NCI-H2196 (cell line): ENCODE measurements around the gene RNASEH1.
"Not testable (repeated sequence)": the region's sequence is repeated elsewhere in the genome, so short reads cannot be mapped to it uniquely, and the experiment has no call there.

Experiments used
- DNase-seq: peaks from one replicate; lab custom pipeline; 2025; ENCODE audit not compliant: unreplicated experiment; lab: John Stamatoyannopoulos, UW

Gene RNASEH1

DNA sequence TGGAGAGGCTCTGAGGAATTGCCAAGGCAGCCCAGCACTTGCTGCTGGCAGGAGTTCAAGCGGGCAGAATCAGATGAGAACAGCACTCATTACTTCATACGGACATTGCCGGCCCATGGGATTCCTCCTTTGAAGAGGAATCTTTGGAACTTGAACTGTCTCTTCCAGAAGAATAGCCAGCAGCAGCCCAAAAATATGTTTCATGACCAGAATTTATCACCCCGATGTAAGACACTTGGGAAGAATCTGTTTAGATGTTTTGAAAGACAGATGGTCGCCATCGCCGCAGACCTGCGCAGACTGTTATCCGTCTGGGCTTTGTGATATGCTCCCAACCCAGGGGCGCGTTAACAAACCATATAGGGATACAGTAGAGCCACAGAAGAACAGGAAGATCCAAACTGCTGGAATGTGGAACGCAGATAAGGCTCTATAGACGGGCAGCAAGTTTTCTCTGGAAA, 35.1 kb downstream of the RNASEH1 start:
- no peak for DNase-seq

- DNase-seq, result no peak
Observed at GRCh38 chr2:3520591-3520990, 37.5 kb downstream of the RNASEH1 start.

DNA sequence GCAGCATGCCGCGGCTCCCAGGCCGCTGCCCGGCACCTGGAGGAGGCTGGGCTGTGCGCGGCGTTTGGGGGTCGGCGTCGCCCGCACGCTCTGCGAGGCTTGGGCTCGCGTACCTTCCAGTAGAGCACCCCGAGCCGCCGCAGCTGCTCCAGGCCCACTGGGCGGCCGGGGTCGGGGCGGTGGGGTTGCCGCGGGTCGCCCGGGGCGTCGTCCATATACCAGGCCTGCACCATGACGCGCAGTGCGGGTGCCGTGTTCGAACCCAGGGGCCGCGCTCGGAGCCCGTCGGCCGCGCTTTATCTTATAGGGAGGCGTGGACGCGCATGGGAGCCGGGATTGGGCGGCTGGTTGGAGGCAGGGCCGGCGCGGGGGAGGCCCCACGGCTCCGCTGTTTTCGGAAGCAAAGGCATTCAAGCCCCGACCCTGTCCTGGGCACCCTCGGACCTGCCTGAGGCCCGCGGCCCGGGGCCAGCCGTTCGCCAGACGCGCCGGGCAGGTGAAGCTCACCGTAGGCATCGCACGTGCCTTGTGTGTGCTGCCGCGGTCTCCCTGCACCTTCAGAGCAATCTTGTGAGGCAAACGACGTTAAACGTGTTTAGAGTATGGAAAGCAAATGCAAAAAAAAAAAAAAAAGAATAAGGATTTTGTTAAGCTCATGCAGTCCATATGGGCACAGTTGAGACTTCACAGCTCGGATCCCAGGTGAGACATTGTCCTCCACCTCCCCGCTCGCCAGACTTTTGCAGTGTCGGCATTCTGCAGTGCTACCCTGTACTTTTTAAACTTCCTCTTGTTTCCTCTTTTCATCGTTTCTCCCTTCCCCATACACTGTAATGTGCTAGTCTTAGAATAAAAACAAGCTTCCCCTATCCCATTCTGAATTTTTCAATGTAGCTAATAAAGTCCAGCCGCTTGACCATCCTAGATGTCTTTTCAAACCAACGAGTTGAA, 38.6 kb downstream of the RNASEH1 start, which contains the start of gene ADI1:
Gene ADI1, minus strand, starts transcription at position 277 of the 951 bp plus-strand sequence. Its CDS starts 44 bp downstream, at position 233.
- DNase-seq, result peak; percentile 72

DNA sequence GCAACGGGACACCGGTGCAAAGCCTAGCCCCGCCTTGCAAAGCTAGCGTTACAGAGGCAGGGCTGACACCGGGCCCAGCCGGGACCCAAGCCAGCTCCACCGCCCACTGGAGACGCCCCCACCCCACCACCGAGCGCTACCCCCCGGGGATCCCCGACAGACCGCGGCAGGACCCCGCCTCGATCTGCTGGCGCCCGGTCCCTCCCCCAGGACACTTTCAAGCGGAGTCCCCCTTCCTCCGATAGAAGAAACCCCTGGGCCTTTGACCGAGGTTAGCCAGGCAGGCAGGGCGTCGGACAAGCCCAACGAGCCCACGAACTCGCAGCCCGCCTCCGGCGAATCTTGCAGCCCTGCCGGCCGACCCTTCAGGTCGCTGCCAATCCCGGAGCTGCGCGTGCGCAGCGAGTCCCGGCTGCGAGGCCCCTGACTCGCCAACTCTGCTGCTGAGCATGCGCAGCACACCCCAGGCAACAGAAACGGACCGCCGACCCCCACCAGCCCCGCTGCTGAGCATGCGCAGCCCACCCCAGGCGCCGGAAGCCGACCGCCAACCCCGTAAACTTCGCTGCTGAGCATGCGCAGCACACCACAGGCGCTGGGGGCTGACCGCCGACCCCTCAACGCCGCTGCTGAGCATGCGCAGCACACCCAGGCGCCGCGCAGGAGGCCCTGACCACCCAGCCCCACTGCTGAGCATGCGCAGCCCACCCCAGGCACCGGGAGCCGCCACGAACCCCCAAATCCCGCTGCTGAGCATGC, 39.5 kb downstream of the RNASEH1 start:
- peak; percentile 98 for DNase-seq

- DNase-seq, result no peak
Observed at GRCh38 chr2:3517948-3518495, 40.1 kb downstream of the RNASEH1 start.

GRCh38 chr2:3516831-3517230, 41.3 kb downstream of the RNASEH1 start:
- DNase-seq, result no peak

DNA sequence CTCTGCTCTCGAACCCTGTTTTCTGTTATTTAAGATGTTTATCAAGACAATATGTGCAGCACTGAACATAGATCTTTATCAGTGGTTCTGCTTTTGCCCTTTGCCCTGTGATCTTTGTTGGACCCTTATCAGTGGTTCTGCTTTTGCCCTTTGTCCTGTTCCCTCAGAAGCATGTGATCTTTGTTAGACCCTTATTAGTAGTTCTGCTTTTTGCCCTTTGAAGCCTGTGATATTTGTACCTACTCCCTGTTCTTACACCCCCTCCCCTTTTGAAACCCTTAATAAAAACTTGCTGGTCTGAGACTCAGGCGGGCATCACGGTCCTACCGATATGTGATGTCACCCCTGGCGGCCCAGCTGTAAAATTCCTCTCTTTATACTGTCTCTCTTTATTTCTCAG, 42.7 kb downstream of the RNASEH1 start:
- not testable (repeated sequence) for DNase-seq

DNA sequence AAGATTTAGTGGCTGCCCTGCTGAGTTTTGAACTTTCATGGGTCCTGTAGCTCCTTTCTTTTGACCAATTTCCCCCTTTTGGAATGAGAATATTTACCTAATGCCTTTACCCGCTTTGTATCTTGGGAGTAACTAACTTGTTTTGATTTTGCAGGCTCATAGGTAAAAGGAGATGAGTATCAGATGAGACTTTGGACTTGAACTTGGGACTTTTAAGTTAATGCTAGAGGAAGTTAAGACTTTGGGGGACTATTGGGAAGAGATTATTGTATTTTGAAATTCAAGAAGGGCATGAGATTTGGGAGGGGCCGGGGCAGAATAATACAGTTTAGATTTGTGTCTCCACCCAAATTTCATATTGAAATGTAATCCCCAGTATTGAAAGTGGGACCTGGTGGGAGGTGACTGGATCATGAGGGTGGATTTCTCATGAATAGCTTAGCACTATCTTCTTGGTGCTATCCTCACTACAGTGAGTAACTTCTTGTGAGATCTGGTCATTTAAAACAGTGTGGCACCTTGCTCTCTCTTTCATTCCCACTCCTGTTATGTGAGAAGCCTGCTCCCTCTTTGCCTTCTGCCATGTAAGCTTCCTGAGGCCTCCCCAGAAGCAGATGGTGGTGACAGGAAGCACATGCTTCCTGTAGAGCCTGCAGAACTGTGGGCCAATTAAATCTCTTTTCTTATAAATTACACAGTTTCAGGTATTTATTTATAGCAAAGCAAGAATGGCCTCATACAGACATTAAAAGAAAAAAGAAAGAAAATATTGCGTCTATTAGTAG, 44.9 kb downstream of the RNASEH1 start:
- DNase-seq, result no peak

GRCh38 chr2:3512086-3512485, 46.0 kb downstream of the RNASEH1 start:
- DNase-seq, result no peak

DNA sequence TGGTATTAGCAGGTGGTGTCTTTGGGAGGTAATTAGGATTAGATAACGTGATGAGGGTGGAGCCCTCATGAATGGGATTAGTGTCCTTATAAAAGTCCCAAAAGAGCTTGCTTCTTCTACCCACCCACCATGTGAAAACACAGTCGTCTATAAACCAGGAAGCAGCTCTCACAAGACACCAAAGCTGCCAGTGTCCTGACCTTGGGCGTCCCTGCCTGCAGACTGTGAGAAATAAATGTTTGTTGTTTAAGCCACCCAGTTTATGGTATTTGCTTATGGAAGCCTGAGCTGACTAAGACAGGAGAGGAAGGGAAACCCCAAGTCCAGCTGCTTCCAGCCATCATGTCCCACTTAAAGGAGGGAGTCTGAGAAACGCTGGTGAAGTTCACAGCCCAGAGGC, 52.4 kb downstream of the RNASEH1 start:
- no peak for DNase-seq

DNA sequence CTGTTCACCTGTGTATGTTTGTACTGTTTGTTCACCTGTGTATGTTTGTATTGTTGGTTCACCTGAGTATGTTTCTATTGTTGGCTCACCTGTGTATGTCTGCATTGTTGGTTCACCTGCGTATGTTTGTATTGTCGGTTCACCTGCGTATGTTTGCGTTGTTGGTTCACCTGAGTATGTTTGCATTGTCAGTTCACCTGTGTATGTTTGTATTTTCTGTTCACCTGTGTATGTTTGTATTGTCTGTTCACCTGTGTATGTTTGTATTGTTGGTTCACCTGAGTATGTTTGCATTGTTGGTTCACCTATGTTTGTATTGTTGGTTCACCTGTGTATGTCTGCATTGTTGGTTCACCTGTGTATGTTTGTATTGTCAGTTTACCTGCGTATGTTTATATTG, 53.4 kb downstream of the RNASEH1 start:
- no peak for DNase-seq

GRCh38 chr2:3503483-3503882, 54.6 kb downstream of the RNASEH1 start:
- no peak for DNase-seq

- no peak for DNase-seq
Observed at GRCh38 chr2:3503046-3503445, 55.1 kb downstream of the RNASEH1 start.

DNA sequence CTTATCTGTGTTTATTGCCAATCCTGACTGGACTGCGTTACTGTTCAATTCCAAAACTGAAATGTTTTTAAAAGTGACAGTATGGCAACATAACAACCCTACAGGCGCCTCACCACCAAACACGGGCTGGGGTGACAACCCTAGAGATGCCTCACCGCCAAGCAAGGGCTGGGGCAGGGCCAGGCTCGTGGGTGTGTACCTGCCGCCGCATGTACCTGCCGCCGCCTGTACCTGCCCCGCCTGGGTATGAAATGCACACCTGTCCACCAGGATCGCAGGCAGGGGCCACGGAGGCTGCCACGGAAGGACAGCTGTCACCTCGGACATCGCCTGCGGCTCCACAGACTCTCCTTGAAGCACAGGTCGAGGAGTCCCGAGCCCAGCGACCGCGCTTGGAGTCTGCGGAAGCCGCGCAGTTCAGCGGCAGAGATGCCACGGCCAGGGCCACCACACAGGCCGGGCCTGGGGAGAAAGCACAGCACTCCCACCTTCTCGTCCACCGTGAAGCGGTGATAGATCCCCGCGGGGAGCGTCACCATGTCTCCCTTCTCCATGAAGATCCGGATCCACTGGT, 57.7 kb downstream of the RNASEH1 start:
- DNase-seq, result no peak

DNA sequence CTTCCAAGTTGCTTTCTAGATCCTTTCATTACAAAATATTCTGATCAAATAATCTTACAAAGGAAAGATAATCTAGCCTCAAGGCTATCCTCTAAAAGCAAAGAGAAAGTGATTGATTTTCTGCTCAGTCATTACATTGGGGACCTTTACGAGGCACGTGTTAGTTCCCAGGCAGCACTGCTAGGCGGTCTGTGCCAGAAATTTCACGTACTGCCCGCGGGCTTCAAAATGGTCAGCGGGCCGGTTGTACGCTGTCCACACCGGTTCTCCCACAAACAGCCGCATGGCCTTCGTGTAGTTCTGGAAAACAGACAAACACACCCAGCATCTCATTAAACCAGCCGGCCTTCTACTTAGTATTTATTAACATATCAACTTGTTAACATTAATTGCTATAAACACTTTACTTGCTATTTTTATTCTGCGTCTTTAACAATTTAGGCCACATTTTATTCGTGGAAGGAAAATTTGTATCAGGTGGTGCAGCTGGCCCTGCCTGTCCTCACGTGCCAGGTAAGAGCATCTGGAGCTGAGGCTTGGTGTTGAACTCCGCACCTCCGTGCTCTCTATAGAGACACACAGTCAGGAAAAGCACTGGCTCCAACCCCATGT, 59.2 kb downstream of the RNASEH1 start:
- no peak for DNase-seq

- DNase-seq, result not testable (repeated sequence)
Observed at GRCh38 chr2:3496708-3497080, 61.4 kb downstream of the RNASEH1 start.
